Measurements from ENCODE around the gene ZNF480. TPM values are rescaled to one million over a fixed set of nuclear protein-coding genes. Genes with fewer than 3 reads are reported as not detected.
"Not testable (repeated sequence)": the region's sequence is repeated elsewhere in the genome, so short reads cannot be mapped to it uniquely, and the experiment has no call there.

ZNF480 gene
- total and polyA plus RNA-seq, 9 donors: 5.8 to 9.9 (median 9.0) TPM

DNA sequence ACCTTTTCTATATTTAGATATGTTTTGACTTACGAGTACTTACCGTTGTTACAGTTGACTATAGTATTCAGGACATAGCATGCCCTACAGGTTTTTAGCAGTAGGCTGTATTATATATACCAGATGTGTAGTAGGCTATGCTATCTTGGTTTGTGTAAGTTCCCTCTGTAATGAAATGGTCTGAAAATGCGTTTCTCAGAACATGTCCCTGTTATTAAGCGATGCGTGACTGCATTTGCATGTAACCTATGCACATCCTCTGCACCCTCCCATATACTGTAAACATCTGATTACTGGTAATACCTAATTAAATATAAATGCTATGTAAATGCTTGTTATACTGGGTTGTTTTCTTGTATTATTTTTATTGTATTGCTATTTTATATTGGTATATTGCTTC, 21.0 kb upstream of the ZNF480 start:
- Histone ChIP-seq H3K4me1 (ENCODE audit: control insufficient read depth, insufficient read depth, low read length) (peaks cover 4% of the 10 kb centered on the region), H3K27me3 (ENCODE audit: control insufficient read depth, insufficient read depth, low read length) (no peaks in the 10 kb centered on the region), H3K36me3 (ENCODE audit: control insufficient read depth, insufficient read depth, low read length) (peaks cover 26% of the 10 kb centered on the region), H3K27ac (ENCODE audit: low read length) (no peak overlapping the region), H3K4me3 (ENCODE audit: low read length) (no peak overlapping the region), H3K9me3 (replicated peaks; ENCODE audit: control insufficient read depth, low read depth, low read length) (peaks cover 19% of the 10 kb centered on the region)
- no CpG with 5 or more reads among the region's 5 CpGs for WGBS (ENCODE audit: insufficient coverage)
- DNase-seq: no peak

GRCh38 chr19:52277471-52277870, 19.5 kb upstream of the ZNF480 start:
- DNase-seq: no peak
- 96% methylated on average over 4 of the region's 6 CpGs for WGBS (ENCODE audit: insufficient coverage)
- H3K36me3 ChIP-seq (ENCODE audit: control insufficient read depth, insufficient read depth, low read length): peaks cover 20% of the 10 kb centered on the region
- H3K27me3 ChIP-seq (ENCODE audit: control insufficient read depth, insufficient read depth, low read length): no peaks in the 10 kb centered on the region
- H3K9me3 ChIP-seq (replicated peaks; ENCODE audit: control insufficient read depth, low read depth, low read length): peaks cover 19% of the 10 kb centered on the region
- H3K27ac ChIP-seq (ENCODE audit: low read length): no peak overlapping the region
- H3K4me1 ChIP-seq (ENCODE audit: control insufficient read depth, insufficient read depth, low read length): no peaks in the 10 kb centered on the region
- H3K4me3 ChIP-seq (ENCODE audit: low read length): no peak overlapping the region

GRCh38 chr19:52286256-52286655, 10.7 kb upstream of the ZNF480 start:
- peaks cover 66% of the 10 kb centered on the region for H3K36me3 ChIP-seq (ENCODE audit: control insufficient read depth, insufficient read depth, low read length)
- H3K4me3 ChIP-seq (ENCODE audit: low read length): no peak overlapping the region

GRCh38 chr19:52291781-52292180, 5.2 kb upstream of the ZNF480 start:
- DNase-seq: no peak
- H3K9me3 ChIP-seq (replicated peaks; ENCODE audit: control insufficient read depth, low read depth, low read length): peaks cover 10% of the 10 kb centered on the region
- H3K36me3 ChIP-seq (ENCODE audit: control insufficient read depth, insufficient read depth, low read length): peaks cover 30% of the 10 kb centered on the region
- H3K4me3 ChIP-seq (ENCODE audit: low read length): no peak overlapping the region
- no peaks in the 10 kb centered on the region for H3K27me3 ChIP-seq (ENCODE audit: control insufficient read depth, insufficient read depth, low read length)
- 86% methylated on average over 1 of the region's 3 CpGs for WGBS (ENCODE audit: insufficient coverage)
- H3K4me1 ChIP-seq (ENCODE audit: control insufficient read depth, insufficient read depth, low read length): peaks cover 6% of the 10 kb centered on the region
- no peak overlapping the region for H3K27ac ChIP-seq (ENCODE audit: low read length)

More at GRCh38 chr19:52286256-52286655, 10.7 kb upstream of the ZNF480 start:
- 83% methylated on average over 3 of the region's 6 CpGs for WGBS (ENCODE audit: insufficient coverage)
- Histone ChIP-seq H3K9me3 (replicated peaks; ENCODE audit: control insufficient read depth, low read depth, low read length) (peaks cover 6% of the 10 kb centered on the region), H3K27ac (ENCODE audit: low read length) (no peak overlapping the region), H3K4me1 (ENCODE audit: control insufficient read depth, insufficient read depth, low read length) (no peaks in the 10 kb centered on the region), H3K27me3 (ENCODE audit: control insufficient read depth, insufficient read depth, low read length) (no peaks in the 10 kb centered on the region)
- no peak for DNase-seq

GRCh38 chr19:52292946-52293345, 4.0 kb upstream of the ZNF480 start:
- H3K4me1 ChIP-seq (ENCODE audit: control insufficient read depth, insufficient read depth, low read length); H3K9me3 ChIP-seq (replicated peaks; ENCODE audit: control insufficient read depth, low read depth, low read length); H3K27me3 ChIP-seq (ENCODE audit: control insufficient read depth, insufficient read depth, low read length); DNase-seq; H3K4me3 ChIP-seq (ENCODE audit: low read length); H3K27ac ChIP-seq (ENCODE audit: low read length): not testable (repeated sequence)
- no CpG with 5 or more reads among the region's 6 CpGs for WGBS (ENCODE audit: insufficient coverage)
- H3K36me3 ChIP-seq (ENCODE audit: control insufficient read depth, insufficient read depth, low read length): peaks cover 30% of the 10 kb centered on the region

GRCh38 chr19:52296400-52296772, 583 bp upstream of the ZNF480 start:
- Histone ChIP-seq H3K4me3 (ENCODE audit: low read length) (peak overlapping the region; percentile 71), H3K36me3 (ENCODE audit: control insufficient read depth, insufficient read depth, low read length) (peaks cover 15% of the 10 kb centered on the region), H3K27me3 (ENCODE audit: control insufficient read depth, insufficient read depth, low read length) (no peaks in the 10 kb centered on the region), H3K9me3 (replicated peaks; ENCODE audit: control insufficient read depth, low read depth, low read length) (peaks cover 6% of the 10 kb centered on the region), H3K4me1 (ENCODE audit: control insufficient read depth, insufficient read depth, low read length) (peaks cover 14% of the 10 kb centered on the region), H3K27ac (ENCODE audit: low read length) (peak overlapping the region; percentile 80)
- no peak for DNase-seq
- 4% methylated on average over 4 of the region's 8 CpGs for WGBS (ENCODE audit: insufficient coverage)

- H3K36me3 ChIP-seq (ENCODE audit: control insufficient read depth, insufficient read depth, low read length): peaks cover 28% of the 10 kb centered on the region
These were observed 814 bp downstream of the ZNF480 start for GRCh38 chr19:52297601-52298364.

DNA sequence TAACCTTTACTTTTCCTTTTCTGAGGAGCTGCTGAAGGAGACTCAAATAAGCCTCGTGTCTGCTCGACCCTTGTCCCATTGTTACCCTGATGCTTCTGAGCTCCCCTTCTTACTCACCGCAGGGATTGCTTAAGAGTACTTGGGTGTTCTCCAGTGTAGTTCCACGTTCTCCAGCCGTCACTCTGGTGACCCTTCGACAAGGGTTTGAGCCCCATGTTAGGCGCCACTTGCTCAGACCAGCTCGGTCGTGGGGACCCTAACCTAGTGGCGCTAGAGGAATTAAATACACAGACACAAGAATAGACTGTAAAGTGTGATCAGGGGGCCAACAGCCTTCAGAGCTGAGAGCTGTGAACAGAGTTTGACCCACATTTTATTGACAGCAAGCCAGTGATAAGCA, 10.3 kb downstream of the ZNF480 start:
- H3K27ac ChIP-seq (ENCODE audit: low read length): no peak overlapping the region
- DNase-seq: peak; percentile 7
- H3K4me1 ChIP-seq (ENCODE audit: control insufficient read depth, insufficient read depth, low read length): no peaks in the 10 kb centered on the region
- H3K9me3 ChIP-seq (replicated peaks; ENCODE audit: control insufficient read depth, low read depth, low read length): peaks cover 49% of the 10 kb centered on the region
- WGBS (ENCODE audit: insufficient coverage): 91% methylated on average over 10 of the region's 10 CpGs
- H3K4me3 ChIP-seq (ENCODE audit: low read length): no peak overlapping the region
- peaks cover 55% of the 10 kb centered on the region for H3K36me3 ChIP-seq (ENCODE audit: control insufficient read depth, insufficient read depth, low read length)
- no peaks in the 10 kb centered on the region for H3K27me3 ChIP-seq (ENCODE audit: control insufficient read depth, insufficient read depth, low read length)

More at GRCh38 chr19:52297601-52298364, 814 bp downstream of the ZNF480 start:
- H3K4me3 ChIP-seq (ENCODE audit: low read length): peak overlapping the region; percentile 98
- H3K27ac ChIP-seq (ENCODE audit: low read length): peak overlapping the region; percentile 99
- H3K4me1 ChIP-seq (ENCODE audit: control insufficient read depth, insufficient read depth, low read length): peaks cover 14% of the 10 kb centered on the region
- DNase-seq: peak; percentile 22
- H3K27me3 ChIP-seq (ENCODE audit: control insufficient read depth, insufficient read depth, low read length): no peaks in the 10 kb centered on the region
- peaks cover 8% of the 10 kb centered on the region for H3K9me3 ChIP-seq (replicated peaks; ENCODE audit: control insufficient read depth, low read depth, low read length)
- 7% methylated on average over 11 of the region's 18 CpGs for WGBS (ENCODE audit: insufficient coverage)

DNA sequence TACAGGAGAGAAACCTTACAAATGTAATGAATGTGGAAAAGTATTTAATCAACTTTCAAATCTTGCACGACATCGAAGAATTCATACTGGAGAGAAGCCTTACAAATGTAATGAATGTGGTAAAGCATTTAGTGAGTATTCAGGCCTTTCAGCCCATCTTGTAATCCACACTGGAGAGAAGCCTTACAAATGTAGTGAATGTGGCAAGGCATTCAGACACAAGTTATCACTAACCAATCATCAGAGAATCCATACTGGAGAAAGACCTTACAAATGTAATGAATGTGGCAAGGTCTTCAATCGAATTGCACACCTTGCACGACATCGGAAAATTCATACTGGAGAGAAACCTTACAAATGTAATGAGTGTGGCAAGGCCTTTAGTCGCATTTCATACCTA, 25.5 kb downstream of the ZNF480 start:
- Histone ChIP-seq H3K9me3 (replicated peaks; ENCODE audit: control insufficient read depth, low read depth, low read length) (peaks cover 87% of the 10 kb centered on the region), H3K27me3 (ENCODE audit: control insufficient read depth, insufficient read depth, low read length) (no peaks in the 10 kb centered on the region), H3K36me3 (ENCODE audit: control insufficient read depth, insufficient read depth, low read length) (peaks cover 36% of the 10 kb centered on the region), H3K27ac (ENCODE audit: low read length) (no peak overlapping the region), H3K4me3 (ENCODE audit: low read length) (no peak overlapping the region), H3K4me1 (ENCODE audit: control insufficient read depth, insufficient read depth, low read length) (no peaks in the 10 kb centered on the region)
- no peak for DNase-seq
- no CpG with 5 or more reads among the region's 6 CpGs for WGBS (ENCODE audit: insufficient coverage)

- Histone ChIP-seq H3K4me1 (ENCODE audit: control insufficient read depth, insufficient read depth, low read length) (peaks cover 1% of the 10 kb centered on the region), H3K36me3 (ENCODE audit: control insufficient read depth, insufficient read depth, low read length) (no peaks in the 10 kb centered on the region), H3K27ac (ENCODE audit: low read length) (no peak overlapping the region), H3K4me3 (ENCODE audit: low read length) (no peak overlapping the region), H3K9me3 (replicated peaks; ENCODE audit: control insufficient read depth, low read depth, low read length) (peaks cover 56% of the 10 kb centered on the region), H3K27me3 (ENCODE audit: control insufficient read depth, insufficient read depth, low read length) (no peaks in the 10 kb centered on the region)
- DNase-seq: no peak
- 79% methylated on average over 9 of the region's 10 CpGs for WGBS (ENCODE audit: insufficient coverage)
These were observed 34.8 kb downstream of the ZNF480 start for GRCh38 chr19:52331757-52332156.

All from muscle of leg (tissue), 11 donors.